HS-5 (cell line): ENCODE results near the gene RPRML.
"Not testable (repeated sequence)": the region's sequence is repeated elsewhere in the genome, so short reads cannot be mapped to it uniquely, and the experiment has no call there.

Source experiments
- DNase-seq: peaks from one replicate; pipeline ENCODE4 v3.0.0-alpha.2; 2012; ENCODE audit warnings: low read depth

The RPRML gene

DNA sequence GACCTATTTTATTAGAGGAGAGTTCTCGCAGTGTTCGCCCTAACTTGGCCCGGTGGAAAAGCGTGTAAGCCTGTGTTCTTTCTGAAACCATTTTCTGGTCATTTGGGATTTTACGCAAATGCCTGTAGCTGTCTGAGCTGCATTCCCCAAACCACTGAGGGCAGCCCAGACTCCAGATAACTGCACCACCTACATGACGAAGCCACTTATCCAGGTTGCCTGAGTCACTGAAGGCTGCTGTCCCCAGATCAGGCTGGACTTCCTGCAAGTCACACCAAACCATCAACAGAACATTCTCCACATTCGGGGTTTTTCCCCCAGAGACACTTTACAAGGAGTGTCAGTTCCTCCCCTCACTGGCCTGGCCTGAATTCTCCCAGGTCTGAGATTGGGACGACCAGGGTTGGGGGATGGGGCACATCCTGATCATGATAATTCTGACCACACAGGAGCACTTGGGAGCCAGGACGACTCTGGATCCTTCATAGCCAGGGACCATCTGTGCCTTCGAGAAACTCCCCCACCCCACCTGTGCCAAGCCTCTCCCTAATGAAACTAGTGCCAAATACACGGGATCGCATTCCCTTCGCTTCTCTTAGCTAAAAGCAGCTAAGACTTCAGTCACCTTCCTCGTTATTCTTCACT, 2.3 kb downstream of the RPRML start:
- DNase-seq, result no peak

DNA sequence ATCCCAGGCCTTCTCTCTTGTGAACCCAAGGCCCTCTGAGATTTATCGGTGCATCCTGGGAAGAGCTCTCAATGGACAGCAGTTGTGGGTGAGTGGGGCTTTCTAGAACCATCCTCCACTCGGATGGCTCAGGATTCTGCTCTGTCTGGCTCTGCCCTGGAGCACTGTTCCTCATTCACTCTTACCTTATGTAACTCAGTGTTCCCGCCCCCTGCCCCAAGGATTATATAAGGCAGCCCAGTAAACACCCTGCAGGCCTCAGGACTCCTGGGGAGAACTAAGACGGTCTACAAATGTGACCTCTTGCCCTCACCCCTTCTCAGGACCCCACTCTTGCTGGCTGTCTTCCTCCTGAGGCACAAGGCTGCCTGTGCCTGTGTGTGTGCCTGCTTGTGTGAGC, 3.8 kb downstream of the RPRML start:
- DNase-seq, result no peak

DNA sequence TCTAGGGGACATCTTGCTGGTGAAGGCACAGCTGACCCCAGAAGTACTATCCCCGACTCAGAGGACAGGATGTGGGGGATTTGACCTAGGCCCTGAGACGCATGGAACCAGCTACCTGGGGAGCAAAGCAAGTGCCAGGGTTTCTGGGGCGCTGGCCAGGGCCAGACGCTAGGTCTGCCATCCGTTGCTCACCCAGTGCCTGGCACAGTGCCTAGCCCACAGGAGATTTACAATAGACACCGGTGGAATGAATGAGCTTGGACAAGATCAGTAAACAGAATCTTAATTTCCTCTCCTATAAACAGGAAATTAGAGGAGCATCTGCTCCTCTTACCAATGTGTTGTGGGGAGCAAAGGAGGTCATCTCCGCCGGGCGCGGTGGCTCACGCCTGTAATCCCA, 5.0 kb downstream of the RPRML start:
- no peak for DNase-seq

DNA sequence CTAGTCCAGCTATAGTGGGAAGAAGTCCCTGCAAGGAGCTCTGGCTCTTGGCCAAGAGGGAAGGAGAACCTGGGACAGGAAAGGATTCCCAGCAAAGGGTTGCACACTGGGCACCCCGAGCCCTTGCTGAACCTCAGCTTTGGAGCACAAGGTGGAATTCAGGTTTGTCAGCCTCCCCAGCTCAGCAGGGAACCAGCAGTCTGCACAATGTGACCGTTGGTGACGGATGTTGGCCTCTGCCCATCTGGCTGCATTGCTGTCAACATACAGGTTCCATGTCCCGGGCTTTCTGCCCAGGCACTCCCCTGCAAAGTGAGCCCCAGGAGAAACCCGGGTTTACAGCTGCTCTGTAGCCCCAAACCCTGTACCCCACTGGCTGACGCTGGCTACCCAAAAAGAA, 6.7 kb downstream of the RPRML start:
- DNase-seq, result no peak

DNA sequence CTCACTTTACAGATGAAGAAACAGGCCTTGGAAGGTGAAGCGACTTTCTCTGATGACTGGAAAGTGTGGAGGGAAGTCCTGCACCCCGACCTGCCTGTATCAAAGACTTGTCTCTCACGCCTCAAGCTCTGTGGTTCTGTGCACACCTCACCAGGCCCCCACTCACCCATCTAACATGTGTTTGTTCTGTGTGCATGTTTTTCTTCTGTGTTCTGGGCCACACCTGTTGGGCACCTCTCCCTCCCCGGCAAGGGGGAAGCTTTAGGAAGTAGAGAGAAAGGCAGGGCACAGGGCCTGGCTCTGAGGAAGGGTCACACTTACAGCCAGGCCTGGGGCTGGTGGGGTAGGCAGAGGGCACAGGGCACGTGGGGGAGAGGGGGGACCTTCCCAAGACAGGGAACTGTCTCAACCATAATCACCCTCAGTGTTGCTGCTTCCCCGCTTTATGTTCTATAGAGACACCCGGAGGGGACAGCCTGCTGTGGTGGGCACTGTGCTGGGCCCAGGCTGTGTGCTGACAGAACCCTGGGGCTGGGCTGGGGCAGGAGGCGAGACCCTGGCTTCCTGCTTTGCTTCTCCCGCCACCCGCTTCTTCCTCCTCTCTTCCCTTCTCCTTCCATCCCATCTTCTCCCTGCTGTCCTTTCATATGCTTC, 7.3 kb downstream of the RPRML start:
- DNase-seq, result no peak

DNA sequence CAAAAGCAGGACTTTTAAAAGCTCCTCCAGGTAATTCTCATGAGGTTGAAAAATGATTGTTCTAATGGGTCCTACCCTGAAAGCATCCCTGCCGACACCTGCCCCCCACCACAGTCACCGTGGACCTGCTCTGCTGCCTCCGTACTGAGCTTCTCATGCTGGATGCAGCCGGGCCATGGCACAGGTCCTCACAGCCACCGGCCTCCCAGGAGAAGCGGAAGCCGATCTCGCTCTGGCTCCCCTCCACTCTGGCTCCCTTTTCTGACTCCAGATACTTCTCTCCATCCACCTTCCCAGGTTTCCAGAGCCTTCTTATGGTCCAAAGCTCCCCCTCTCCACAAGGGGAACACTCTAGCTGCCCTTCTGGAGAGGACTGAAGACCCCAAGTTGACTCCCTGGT, 10.2 kb downstream of the RPRML start:
- no peak for DNase-seq

DNA sequence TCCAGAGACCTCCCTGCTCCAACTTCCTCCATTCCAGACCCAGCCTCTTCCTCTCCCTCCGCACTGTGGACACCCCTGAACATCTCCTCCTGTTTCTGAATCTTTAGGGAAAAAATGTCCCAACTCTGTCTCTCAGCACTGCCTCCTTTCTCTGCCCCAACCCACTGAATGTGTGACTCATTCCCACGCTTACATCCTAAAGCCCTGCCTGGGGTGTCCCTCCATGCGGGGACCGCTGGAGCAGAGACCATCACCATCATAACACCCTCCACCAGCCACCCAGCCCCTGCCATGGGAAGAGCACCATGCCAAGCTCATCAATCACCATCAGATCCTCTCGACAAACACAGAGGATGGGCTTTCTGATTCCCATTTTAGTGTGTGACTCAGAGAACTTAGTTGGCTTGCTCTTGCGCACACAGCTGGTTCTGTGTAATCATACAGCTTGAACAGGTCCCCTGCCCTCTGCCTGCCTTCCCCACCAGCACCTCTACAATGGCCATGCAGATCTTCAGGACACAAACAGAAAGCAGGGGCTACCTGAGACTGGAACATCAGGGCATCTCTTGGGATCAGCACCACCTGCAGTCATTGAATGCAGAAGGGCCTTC, 10.7 kb downstream of the RPRML start:
- DNase-seq, result no peak

DNA sequence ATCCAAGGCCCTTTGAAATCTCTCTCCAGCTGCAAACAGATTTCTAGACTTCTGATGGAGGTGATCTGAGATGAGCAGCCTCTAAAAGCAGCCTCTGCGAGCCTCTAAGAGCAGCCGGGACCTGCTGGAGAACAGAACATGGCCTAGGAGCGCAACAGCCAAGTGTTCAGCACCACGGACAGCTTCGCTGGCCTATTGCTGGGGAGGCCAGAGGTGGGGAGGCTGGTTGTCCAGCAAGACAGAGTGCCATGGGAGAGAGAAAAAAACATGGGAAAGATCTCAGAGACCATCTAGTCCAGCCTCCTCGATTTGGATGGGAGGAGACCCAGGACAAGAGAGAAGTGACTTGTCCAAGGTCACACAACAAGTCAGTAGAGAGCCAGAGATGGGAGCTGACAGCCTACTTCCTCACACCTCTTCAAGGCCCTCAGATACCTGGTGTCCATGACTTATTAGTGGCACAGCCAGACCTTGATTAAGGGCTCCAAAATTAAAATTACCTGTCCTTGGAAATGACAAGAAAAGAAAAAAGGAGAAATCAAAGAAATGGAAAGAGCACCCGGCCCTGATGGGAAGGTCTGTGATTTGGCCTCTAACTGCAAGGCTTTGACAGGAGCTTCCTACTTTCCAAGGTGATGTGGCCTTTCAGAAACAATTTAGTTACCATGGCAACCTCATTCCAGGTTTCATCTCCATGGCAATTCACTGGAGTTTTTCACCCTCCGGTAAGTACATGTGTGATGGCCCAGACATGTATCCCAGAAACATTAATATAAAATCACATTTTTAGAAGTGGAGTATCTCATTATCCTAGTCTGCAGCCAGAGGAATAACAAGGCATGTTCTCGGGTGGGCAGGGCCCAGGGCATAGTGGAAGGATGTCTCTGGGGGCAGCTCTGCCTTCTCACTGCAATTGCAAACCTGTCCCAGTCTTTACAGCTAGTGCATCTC, 14.5 kb downstream of the RPRML start:
- DNase-seq, result no peak

DNA sequence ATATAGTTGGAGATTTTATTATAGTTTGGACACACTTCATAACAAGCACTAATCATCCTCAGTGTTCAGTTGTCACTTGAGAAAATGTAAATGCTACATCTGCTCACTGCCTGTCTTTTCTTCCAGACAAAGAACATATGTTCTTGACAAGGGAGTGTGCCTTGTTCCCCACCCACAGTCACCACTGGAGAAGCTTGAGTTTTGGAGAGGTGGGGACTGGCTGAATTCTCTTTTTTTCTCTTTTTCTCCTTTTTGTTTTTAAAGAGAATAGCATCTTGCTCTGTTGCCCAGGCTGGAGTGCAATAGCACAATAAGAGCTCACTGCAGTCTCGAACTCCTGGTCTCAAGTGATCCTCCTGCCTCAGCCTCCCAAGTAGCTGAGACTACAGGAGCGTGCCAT, 15.5 kb downstream of the RPRML start:
- no peak for DNase-seq

DNA sequence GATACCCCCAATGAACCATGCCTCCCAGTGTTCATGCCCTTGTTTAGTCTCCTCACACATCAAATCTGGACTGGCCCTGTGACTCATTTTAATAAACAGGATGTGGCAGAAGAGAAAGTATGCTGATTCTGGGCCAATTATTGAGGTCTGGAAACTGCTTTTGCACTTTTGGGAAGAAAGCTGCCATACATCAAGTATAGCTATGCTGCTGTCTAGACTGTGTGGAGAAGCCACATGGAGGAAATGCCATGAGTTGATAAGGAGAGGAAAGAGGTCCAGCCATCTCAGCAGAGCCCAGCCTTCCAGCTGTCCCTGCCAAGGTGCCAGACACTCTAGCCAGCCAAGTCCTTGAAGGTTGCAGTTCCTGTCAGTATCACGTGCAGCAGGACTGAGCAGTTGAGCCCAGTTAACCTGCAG, 16.7 kb downstream of the RPRML start:
- DNase-seq, result no peak

DNA sequence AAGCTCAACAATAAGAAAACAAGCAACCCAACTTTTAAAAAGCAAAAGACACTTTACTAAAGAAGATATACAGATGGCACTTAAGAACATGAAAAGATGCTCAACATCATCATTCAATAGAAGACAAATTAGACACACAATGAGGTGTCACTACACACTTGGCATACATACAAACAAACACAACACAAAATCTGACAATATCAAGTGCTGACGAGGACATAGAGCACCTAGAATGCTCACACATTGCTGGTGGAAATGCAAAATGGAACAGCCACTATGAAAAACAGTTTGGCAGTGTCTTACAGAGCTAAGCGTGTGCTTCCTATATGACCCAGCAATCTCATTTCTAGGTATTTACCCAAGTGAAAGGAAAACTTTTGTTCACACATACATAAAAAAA, 18.9 kb downstream of the RPRML start:
- no peak for DNase-seq

DNA sequence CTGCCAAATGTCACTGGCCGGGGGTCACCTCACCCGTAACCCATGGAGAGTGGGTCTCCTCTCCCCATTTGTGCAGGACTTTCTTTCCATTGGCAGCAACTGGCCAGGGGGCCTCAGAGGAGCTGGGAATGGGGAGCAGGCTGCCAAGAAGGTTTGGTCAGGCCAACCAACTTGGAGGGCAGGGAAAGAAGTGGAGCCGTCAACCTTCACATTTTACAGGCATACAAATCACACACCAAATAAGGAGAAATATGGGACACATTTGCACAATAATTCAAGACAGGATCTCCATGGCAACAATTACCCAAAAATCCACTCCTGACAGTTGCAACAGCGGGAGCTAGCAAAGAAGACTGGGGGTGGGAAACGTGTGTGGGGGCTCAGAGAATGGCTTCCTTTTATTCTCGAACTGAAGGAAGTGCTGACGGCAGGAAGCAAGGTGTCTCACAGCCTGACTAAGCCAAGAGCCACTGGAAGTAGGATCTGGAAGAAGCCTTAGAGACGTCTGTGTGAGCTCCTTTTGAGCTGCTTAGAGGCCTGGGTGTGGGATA, 20.9 kb downstream of the RPRML start:
- DNase-seq, result no peak

DNA sequence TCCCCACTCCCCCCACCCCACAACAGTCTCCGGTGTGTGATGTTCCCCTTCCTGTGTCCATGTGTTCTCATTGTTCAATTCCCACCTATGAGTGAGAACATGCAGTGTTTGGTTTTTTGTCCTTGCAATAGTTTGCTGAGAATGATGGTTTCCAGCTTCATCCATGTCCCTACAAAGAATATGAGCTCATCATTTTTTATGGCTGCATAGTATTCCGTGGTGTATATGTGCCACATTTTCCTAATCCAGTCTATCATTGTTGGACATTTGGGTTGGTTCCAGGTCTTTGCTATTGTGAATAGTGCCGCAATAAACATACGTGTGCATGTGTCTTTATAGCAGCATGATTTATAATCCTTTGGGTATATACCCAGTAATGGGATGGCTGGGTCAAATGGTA, 25.9 kb downstream of the RPRML start:
- DNase-seq, result not testable (repeated sequence)

DNA sequence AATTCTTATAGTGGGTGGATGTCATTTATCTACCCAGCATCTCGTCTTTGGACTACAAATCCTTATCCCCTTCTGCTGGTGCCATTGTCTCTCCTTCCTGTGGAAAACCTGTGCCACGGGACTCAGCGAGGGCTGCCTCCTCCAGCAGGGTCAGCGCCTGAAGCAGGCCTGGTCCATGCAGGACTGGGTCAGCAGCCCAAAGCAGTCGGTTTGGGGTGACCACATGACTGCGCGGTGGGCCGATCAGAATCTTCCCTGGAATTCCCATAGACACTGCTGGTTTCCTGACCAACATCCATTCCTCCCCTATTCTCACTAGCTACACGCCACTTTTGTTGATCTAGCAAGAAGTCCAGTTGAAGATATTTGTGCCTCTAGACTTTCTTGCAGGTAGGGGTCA, 26.9 kb downstream of the RPRML start:
- no peak for DNase-seq

DNA sequence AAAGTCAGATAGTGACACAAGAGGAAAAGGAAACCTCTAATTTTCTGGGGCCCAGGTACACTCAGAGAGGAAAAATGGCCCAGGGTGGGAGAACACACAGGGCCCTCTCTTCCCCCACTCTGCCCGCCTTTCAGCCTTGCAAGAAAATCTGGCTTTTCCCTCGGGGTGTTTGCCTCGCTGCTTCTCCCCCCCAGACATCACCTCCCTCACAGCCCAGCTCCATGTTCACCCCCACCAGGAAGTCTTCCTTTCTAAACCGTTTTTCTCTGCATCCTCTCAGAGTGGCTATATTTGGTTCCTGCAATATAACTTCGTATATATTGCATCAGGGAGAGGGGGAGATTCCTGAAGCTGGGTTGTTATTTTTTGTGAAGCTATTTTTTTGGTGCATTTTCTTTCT, 27.3 kb downstream of the RPRML start:
- DNase-seq, result no peak

DNA sequence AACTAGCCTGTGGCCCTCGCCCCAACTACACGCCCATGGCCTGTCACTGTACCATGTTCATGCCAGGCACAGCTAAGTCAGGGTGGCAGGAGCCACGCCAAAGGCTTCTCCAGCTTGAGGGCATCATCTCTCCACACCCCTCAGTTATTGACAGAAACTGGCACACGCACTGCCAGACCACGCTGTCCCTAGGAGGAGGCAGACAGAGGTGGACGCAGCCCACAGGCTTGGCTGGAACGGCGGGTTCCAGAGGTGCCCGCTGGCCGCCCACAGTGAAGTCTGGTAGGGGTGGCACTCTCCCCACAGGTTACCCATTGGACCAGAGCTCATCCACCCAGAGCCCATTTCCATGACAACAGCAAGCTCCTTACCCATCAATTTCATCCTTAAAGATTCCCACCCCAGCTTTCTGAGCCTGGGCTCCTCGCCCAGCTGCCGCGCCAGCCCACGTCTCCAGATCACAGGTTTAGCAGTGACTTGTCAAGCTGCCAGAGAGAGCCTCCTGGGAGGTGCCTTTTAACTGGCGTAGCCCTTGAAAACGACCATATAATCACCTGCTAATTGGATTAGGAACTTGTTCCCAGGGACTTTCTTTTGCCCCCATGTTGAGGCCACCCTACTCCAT, 27.9 kb downstream of the RPRML start:
- no peak for DNase-seq

DNA sequence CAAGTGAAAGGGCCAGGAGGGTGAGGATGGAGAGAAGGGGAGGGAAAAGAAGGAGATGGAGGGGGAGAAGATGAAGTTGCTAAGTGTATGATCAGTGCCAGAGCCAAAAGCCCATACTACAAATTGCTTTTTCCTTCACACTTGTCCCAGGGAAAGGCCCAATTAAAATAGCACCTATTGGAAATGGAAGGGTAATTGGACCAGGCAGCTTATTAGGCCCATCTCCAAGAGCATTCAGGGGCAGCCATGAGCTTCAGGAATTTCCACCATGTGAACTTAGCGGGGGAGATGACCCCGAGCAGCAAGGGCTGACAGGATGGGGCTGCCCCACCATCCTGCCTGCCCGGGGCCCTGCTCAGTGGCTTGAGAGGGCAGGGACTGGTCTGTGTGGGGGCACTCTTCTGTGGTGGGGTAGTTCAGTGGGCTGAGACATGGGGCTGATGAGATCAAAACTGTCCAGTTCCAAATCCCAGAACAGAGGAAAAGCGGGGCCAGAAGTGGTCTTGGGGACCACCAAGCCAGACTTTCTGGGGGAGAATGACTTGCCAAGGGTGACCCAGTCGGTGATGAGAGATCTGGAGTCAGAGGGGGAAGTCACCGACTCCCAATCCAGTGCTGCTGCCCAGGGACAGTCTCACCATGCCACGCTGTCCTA, 28.6 kb downstream of the RPRML start:
- DNase-seq, result no peak

DNA sequence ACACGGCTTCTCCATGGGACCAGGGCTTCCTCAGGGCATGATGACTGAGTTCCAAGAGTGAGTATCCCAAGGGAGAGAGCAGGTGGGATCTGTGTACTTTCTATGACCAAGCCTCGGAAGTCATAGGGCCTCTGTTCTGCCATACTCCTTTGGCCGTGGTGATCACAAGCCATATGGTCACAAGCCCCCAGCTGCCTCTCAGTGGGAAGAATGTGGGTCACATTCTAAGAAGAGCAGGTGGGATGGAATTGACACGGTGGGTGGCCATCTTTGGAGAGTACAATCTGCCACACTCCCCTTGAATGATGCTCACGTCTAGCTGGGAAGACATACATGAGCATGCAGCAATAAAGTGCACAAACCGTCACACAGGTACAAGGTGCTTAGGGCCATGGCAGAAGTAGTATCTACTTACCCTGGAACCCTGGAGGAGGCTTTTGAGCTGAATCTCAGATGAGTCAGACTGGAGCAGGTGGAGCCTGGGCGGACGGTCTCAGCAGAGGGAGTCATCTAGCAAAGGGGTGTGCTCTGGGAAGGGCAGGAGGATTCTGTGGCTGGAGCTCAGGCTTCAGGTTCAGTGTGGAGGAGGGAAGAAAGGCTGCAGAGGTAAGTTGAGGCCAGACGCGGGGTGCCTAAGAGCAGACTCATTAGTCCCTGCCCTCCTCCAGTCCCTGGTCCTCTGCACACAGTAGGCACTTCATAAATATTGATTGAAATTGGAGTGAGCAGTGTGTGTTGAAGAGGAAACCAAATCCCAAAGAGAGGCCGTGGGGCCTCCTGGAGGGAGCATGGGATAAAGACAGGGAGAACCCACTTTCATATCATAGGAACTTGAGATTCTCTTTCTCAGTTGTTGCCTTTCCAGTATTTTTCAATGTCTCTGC, 29.5 kb downstream of the RPRML start:
- no peak for DNase-seq

DNA sequence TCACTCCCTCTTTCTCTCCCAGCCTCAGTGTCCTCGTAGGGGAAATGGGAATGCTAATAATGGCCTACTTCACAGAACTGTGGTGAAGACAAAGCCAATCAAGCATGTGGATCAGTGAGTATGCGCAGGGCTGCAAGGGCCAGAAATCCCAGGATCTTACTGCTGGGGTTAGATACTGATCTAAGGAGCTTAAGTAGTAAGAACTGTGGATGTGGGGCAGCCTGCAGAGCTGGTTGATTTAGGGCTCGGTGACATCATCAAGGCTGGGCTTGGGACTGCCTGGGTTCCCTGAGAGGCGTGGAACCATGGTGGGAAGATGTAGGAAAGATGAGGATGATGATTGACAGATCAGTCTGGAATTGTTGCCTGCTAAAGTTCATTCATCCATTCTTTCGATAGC, 30.5 kb downstream of the RPRML start:
- no peak for DNase-seq

DNA sequence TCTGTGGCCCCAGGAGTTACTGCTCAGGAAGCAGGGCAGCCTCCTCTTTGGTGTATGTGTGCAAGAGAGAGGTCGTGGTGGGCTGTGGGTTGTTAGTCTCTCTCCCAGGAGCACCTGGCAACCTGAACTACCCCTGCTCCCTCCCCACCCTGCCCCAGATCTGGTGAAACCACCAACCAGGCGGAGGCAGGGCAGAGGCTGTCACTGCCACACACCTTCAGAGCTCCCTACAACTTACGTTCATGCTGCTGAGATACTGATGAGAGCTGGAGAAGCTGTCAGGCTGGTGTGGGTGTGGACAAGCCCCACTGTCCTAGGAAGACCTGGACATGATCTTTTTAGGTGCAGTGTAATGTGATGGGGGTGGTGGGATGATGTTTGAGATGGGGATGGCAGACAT, 31.8 kb downstream of the RPRML start:
- DNase-seq, result no peak
